Measurements from ENCODE around the gene CPLX3.
A peak's percentile ranks its signal among the peaks of the same experiment; 100 is the strongest.

CPLX3 gene

DNA sequence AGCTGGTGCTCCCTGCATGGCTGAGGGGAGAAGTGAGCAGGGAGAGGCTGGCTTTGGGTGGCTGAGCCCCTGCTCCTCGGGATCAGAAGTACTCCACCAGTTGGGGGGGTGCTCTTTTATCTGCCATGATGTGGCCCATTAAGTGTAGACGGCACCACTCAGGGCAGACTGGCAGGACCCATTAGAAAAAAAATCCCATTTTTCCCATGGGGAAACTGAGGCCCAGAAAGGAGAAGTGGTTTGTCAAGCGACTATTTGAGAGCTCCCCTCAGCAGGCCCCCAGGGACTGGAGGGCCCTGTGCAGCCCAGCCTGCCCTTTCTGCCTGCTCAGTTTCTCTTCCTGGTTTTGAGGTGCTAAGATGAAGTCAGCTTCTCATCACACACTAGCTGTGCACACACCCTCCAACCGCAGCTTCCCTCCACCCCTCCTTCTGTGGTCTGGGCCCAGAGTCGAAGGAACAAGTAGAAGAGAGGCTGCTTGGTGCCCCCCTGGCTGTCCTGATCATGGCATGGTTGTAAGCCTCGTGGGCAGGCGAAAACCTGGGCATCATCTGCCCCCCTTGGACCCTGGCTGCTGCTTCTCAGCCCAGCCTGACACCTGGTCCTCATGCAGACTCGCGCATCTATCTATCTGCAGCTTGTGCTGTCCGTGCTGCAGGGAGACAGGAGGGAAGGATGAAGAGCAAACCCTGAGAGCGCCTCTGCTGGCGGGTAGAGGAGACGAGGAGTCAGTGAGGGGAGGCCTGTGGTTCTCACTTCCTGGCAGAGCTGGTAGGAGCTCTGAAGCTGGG is 39.0 kb upstream of the CPLX3 start:
- DNase-seq (ENCODE audit: extremely low spot score, insufficient read length, low read depth) (peak; percentile 63), FAIRE-seq (peak; percentile 97)

DNA sequence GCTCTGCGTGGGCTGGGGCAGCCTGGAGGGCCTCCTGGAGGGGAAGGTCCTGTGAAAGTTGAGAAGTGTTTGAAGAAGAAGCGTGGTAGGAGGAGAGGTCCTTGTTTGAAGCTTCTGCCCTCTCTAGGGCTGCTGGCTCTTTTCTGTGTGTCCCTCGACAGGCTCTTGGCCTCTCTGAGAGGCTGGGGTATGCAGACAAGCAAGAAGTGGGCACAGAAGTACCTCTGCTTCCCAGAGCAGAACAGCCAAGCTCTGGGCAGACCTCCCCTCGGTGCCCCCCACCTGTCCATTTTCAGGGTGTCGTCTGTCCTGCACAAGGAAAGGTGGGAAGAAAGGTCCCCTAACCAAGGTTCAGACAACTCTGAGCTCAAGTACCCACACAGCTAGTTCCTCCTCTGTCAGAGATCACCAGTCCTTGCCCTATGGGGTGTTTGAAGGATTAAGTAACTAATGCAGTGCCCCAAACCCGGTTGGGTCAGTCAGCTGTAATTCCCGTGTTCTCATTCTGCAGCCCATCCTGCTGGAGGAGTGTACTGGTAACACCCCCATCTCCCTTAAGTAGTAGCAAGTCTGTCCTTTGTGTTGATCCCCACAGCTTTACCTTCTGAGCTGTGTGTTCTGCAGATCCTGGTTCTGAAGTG is 38.3 kb upstream of the CPLX3 start:
- DNase-seq (ENCODE audit: extremely low spot score, insufficient read length, low read depth) (no peak), FAIRE-seq (no peak)

DNA sequence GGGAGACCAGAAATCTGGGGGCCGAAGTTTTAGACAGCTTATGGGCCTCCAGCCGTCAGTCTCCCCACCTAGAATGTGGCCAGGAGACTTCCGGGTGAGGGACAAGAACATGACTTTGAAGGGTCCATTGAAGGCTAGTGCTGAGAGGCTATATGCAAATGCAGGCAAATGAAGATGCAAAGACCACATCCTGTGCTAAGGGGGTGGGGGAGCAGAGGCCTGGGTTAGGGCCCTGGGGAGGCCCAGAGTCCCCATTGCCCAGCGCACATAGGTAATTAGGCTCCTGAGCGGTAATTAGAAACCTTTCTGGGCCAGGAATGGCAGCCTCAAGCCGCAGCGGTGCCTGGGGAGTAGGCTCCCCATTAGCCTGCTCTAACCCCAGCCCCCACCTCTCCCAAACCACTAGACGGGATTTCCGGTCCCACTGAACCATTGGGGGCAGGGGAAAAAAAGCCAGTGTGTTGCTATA is 37.7 kb upstream of the CPLX3 start:
- no peak for FAIRE-seq
- peak; percentile 59 for DNase-seq (ENCODE audit: extremely low spot score, insufficient read length, low read depth)

DNA sequence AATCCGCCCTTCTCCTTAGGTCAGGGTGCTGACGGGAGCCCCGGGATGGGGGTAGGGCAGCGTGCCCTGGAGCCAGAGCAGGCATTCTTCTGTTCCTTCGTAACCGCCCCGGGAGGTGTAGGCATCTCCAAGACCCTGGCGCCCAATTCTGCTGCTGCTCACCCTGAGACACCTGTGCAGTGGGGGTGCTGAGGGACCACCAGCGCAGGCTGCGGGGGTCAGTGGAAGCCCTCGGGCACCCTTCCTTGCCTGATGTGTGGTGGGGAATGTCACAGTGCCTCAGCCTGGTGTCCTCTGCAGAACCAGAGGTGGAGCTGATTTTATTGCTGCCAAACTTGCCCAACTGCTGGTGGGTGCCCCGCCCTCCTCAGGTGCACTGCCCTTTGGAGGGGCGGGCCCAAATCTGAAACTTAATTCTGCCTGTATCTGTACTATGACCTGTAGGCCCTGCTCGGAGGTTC is 37.2 kb upstream of the CPLX3 start:
- FAIRE-seq (peak; percentile 65), DNase-seq (ENCODE audit: extremely low spot score, insufficient read length, low read depth) (no peak)

DNA sequence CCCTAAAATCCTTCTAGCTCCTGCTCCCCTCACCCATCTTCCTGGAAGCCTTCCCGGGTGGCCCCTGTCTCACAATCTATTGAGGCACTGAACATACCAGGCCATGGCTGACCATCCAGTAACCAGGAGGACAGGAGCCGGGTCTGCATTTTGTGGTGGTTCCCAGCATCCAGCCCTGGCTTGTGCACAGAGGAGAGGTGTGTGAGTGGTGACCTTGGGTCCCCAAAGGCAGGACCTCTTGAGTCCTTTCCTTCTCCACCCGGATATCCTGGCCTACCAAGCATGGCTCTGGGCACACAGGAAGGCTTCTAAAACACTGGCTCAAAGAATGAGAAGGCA is 36.7 kb upstream of the CPLX3 start:
- no peak for DNase-seq (ENCODE audit: extremely low spot score, insufficient read length, low read depth)
- FAIRE-seq, result no peak

DNA sequence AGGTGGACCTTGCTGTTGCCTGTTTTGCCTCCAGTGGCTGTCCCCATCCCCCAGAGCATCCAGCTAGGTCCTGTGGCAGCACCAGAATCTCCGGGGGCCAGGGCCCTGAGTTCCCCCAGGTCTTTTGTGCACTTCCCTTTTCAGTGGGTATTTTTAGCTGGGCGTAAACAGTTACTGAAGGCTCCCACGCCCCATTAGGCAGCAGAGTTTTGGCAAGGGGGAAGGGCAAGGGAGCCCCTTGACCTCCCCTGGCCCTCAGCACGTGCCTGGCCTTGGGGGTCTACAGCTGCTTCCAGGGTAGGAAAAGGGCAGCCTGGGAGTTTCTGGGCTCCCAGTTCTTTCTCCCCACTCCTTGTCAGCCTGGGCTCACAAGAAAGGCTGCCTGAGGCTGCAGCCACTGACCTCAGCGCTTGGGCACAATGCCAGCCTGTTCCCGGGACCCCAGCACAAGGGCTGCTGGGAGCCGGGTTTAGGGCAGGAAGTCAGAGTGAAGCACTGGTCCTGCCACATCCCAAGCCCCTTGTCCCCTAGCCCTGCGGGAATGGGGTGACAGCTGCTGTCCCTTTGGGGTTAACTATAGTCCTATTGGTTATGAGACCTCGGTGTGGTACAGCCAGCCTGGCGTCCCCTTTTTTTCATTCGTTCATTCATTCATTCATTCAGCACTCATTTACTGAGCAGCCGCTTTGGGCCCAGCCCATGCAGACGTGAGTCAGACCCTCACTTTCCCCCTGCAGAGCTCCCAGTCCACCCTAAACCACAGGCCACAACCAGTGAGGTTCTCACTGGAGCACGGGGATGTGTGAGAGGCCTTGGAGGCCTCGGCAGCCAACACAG is 36.1 kb upstream of the CPLX3 start:
- no peak for DNase-seq (ENCODE audit: extremely low spot score, insufficient read length, low read depth)
- peak; percentile 92 for FAIRE-seq

DNA sequence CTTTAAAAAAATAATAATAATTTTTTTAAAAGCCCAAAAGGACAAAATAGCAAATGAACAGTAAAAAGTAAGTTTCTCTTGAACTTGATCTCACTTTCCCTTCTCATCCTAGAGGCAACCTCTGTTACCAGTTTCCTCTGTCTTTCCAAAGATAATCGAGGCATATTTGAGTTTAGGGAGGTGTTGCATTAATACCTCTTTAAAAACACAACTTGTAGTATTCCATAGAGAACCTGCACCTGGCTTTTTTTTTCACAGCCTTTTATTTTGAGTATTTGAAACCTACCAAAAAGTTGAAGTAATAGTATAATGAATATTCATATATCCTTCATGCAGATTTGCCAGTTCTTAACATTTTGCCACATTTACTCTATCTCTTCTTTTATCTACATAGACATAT is 35.4 kb upstream of the CPLX3 start:
- FAIRE-seq (no peak), DNase-seq (ENCODE audit: extremely low spot score, insufficient read length, low read depth) (no peak)

DNA sequence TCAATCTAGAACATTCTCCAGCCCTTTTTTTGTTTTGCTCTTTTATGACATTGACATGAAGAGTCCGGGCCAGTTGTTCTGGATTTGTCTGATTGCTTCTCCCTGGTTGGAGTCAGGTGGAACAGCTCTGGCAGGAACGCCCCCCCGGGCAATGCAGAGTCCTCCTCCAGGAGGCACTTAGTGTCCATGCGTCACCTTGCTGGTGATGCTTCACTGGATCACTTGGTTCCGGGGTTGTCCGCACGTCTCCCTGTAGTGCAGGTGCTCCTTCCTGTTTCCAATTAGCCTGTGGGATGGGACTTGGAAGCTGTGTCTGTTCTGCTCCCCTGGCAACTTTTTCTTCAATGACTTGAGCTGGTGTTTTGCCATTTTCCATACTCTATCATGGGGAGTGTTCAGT is 34.8 kb upstream of the CPLX3 start:
- DNase-seq (ENCODE audit: extremely low spot score, insufficient read length, low read depth) (no peak), FAIRE-seq (peak; percentile 18)

DNA sequence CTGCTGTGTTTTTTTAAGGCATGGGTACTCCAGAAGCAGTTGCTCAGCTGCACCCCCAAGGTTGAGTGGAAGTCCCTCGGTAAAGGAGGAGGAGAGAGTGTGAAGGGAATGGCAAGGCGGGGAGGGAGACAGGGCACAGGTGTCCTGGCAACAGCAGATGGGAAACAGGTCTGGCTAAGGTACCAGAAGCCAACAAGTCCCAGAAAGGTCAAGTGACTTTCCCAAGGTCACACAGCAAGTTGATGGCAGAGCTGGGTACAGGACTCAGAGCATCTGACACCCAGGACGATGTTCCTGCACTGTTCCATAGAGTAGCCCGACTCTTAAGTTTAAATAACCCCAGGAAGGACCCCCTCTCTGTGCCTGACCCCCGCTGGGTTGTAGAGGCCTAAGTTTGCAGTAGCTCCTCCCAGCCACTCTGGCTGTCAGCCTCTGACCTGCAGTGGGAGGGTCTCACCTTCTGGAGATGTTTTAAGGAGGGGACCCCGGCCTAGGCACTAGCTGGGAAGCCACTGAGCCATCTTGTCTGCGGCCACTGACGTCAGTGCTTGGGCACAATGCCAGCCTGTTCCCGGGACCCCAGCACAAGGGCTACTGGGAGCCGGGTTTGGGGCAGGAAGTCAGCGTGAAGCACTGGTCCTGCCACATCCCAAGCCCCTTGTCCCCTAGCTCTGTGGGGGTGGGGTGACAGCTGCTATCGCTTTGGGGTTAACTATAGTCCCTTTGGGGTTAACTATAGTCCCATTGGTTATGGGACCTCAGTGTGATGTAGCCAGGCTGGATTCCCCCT is 34.0 kb upstream of the CPLX3 start:
- DNase-seq (ENCODE audit: extremely low spot score, insufficient read length, low read depth) (no peak), FAIRE-seq (peak; percentile 58)

DNA sequence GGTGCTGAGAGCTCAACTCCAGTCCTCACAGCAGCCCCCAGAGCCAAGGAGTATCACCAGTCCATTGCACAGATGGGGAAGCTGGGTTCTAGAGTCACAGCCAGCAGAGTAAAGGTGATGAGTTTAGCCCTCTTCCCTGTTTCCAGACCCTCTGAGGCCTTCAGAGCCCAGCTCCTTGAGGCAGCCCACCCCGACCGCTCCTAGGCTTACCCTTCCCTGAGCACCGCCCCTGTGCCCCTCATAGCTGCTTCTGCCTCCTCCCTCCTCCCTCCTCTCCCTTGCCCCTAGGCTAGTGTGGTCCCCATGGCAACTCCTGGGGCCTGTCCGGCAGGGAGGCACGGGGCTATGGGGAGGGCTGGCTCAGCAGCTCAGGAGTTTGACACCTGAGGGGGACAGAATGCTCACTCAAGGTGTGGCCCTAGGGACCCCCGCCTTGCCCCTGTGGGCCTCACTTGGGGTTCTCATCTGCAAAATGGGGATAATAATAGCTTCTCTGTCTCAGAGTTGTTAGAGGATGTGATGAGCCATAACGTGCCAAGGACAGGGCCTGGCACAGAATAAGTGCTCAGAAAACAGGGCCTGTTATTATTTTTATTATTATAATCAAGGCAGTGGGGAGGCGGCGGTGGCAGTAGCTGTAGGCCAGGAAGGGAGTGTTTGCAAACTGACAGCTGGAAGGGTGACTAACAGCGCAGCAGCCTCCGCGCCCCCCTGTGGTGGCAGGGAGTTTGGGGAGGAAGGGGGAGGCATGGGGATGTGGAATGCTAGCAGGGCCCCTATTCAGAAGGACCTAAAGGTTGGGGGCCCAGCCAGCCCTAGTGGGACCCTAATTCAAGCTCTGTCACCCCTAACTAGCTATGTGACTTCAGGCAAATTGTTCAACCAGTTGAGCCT is 33.0 kb upstream of the CPLX3 start:
- DNase-seq (ENCODE audit: extremely low spot score, insufficient read length, low read depth) (no peak), FAIRE-seq (peak; percentile 62)

DNA sequence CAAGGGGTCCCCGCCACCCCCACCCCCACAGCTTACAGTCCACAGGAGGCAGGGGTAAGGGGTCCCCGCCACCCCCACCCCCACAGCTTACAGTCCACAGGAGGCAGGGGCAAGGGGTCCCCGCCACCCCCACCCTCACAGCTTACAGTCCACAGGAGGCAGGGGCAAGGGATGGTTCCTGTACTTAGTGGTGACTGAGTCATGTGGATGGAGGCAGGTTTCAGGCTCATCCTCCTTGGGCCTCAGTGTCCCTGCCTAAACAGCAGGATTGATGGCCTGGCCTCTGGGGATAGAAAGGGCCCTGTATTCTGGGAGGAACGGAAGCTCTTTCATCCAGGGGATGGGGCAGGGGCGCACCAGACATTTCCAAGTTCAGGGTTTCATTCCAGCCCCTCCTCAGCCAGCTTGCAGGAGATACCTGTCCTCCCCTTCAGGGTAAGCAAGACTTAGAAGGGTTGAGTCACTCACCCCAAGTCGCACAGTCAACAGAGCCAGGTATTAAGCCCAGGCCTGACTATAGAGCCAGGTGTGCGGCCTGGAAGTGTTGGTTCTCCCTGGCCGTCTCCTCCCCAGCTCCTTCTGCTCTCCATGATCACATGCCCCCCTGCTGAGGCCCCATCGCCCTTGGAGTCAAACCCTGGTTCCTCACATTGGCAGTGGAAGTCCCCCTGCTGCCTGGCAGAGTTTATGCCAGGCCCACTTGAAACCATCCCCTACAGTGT is 32.0 kb upstream of the CPLX3 start:
- no peak for FAIRE-seq
- DNase-seq (ENCODE audit: extremely low spot score, insufficient read length, low read depth), result no peak

DNA sequence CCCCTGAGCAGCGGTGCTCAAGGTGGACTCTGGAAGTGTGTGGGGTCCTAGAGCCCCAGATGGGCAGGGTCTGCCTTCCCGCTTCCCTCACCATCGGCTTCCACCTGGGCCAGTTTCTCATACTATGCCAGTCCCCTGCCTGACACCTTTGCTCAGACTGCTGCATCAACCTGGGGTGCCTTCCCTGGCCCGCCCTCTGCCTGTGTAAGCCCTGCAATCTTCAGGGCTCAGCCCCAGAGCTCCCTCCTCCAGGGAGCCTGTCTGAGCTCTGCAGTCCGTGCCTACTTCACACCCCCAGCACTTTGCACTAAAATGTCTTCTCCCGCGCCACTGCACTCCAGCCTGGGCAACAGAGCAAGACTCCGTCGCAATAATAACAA is 31.5 kb upstream of the CPLX3 start:
- DNase-seq (ENCODE audit: extremely low spot score, insufficient read length, low read depth) (no peak), FAIRE-seq (no peak)

DNA sequence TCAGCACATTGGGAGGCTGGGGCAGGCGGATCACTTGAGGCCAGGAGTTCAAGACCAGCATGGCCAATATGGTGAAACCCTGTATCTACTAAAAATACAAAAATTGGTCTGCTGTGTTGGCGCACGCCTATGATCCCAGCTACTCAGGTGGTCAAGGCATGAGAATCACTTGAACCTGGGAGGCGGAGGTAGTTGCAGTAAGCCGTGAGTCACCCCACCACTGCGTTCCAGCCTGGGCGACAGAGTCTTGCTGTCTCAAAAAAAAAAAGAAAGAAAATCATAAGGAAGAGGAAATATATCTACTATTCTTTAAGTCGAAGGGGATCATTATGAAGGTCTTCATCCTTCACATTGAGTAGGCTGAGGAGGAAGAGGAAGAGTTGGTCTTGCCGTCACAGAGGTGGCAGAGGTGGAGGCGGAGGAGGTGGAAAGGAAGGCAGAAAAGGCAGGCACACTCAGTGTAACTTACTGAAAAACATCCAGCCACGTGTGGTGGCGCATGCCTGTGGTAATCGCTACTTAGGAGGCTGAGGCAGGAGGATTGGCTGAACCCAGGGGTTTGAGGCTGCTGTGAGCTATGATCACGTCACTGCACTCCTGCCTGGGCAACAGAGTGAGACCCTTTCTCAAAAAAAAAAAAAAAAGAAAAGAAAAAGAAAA is 30.3 kb upstream of the CPLX3 start:
- DNase-seq (ENCODE audit: extremely low spot score, insufficient read length, low read depth) (no peak), FAIRE-seq (no peak)

DNA sequence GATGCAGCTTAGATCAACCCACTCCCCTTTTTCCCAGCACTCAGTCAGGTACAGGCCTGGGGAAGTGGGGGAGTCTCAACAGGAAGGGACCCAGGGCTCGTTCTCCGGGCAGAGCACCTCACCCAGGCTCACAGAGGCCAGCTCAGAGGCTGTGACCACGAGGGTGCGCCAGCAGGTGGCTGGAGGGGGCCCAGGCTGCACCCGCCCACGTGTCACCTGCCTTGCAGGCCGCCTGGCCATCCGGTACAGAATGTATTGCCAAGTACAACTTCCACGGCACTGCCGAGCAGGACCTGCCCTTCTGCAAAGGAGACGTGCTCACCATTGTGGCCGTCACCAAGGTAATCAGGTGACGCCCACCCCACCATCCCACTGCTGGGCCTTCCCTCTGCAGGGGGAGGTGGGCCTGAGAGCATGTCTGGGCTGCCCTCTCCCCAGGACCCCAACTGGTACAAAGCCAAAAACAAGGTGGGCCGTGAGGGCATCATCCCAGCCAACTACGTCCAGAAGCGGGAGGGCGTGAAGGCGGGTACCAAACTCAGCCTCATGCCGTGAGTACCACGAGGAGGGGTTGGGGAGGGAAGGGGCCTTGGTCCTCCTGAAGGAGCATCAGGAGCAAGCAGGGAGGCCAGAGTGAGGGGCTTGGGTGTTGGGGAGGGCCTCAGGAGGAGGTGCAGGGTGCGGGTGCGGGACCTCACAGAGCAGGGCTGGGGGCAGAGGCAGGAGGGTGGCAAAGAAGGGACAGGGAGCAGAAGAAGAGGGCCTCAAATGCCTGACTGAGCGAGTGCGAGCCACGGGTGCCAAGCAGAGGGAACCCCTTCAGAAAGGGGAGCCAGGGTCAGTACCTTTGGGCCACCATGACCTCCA is 27.8 kb upstream of the CPLX3 start:
- FAIRE-seq (peak; percentile 73), DNase-seq (ENCODE audit: extremely low spot score, insufficient read length, low read depth) (no peak)

DNA sequence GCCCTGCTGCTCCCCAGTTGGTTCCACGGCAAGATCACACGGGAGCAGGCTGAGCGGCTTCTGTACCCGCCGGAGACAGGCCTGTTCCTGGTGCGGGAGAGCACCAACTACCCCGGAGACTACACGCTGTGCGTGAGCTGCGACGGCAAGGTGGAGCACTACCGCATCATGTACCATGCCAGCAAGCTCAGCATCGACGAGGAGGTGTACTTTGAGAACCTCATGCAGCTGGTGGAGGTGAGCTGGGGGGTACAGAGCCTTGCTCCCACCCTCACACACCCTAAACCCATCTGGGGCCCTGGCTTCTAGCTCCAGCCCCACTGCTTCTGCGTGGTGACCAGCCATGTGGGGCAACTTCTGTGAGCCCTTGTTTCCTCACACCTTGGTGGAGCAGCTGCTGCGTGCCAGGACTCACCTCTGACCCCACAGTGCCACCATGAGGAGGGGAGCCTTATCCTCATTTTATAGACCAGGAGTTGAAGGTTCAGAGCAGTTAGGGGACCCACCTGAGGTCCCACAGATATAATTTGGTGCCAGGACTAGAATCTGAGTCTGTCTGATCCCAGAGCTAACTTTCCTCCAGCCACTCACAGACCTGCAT is 27.1 kb upstream of the CPLX3 start:
- FAIRE-seq (peak; percentile 70), DNase-seq (ENCODE audit: extremely low spot score, insufficient read length, low read depth) (no peak)

DNA sequence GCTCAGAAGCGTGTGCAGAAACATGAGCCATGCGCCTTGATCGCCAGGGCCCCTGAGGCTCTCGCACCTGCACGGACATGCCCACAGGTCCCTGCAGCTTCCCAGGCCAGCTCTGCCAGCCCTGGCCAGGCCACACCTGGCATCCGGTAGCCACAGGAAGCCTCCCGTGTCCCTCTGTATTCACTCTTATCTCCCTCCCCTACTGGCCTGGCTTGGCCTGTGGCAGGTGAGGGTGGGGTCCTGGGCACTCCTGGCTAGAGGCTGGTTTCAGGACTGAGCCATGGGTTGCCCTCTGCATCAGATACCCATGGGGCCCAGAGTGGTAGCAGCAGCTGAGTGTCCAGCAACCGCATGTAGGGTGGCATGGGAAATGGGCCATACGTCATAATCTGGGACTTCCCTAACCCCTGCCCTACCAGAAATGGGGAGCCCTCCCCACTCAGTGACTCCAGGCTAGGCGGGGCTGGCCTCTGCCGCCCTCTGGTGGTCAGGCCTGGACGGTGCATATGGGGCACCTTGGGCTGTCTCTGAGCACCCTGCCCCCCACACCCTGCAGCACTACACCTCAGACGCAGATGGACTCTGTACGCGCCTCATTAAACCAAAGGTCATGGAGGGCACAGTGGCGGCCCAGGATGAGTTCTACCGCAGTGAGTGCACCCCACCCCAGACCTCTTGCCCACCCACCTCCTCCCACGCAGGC is 26.4 kb upstream of the CPLX3 start:
- FAIRE-seq, result peak; percentile 98
- peak; percentile 88 for DNase-seq (ENCODE audit: extremely low spot score, insufficient read length, low read depth)

All from GM18507 (cell line).